ENCODE measurements around the gene CYP46A1. TPM values are rescaled to one million over a fixed set of nuclear protein-coding genes. Genes with fewer than 3 reads are reported as not detected.

Gene CYP46A1
- total RNA-seq, 1 experiment from 2014 or later: 0.59 TPM

GRCh38 chr14:99729991-99730875 lies 46.1 kb downstream of the CYP46A1 start:
- no peaks in the 10 kb centered on the region for H3K4me1 ChIP-seq (ENCODE audit: insufficient read depth, low read length)
- H3K4me3 Mint-ChIP-seq: peak overlapping the region; percentile 70 to 81
- no peak overlapping the region for H3T11ph ChIP-seq (ENCODE audit: low read length)
- H4K5ac ChIP-seq (ENCODE audit: insufficient read length, low read depth, low read length): no peak overlapping the region
- H2BK5ac ChIP-seq (ENCODE audit: insufficient read length, low read length): no peak overlapping the region
- H3K9ac ChIP-seq (ENCODE audit: extremely low read depth, insufficient read length, low read length): no peak overlapping the region
- no peaks in the 10 kb centered on the region for H3K36me3 Mint-ChIP-seq (ENCODE audit: insufficient read depth in 1 of 3, low read depth in 3 of 3)
- no peak overlapping the region for H3K27ac Mint-ChIP-seq
- H3K4me1 Mint-ChIP-seq: peaks cover 8 to 20% of the 10 kb centered on the region in 2 experiments
- peak overlapping the region; percentile 11 for H3K4me2 ChIP-seq (ENCODE audit: insufficient read depth, insufficient read length, low read length)
- H2BK120ac ChIP-seq (ENCODE audit: low read depth, low read length, poor library complexity, severe bottlenecking): no peak overlapping the region
- no peak overlapping the region for H2AFZ ChIP-seq (ENCODE audit: low read length)
- no peak overlapping the region for H4K8ac ChIP-seq (replicated peaks; ENCODE audit: insufficient read length, low read depth, low read length)
- no peak overlapping the region for H2BK12ac ChIP-seq (ENCODE audit: insufficient read length, low read depth, low read length)
- no peak overlapping the region for H4K91ac ChIP-seq (ENCODE audit: insufficient read length, low read depth, low read length)
- no peak overlapping the region for H3K14ac ChIP-seq (ENCODE audit: insufficient read depth, low read length)
- H3K27me3 ChIP-seq (ENCODE audit: insufficient read depth, low read length): no peaks in the 10 kb centered on the region
- no peak overlapping the region for H2BK15ac ChIP-seq (ENCODE audit: low read depth, low read length)
- no peak overlapping the region for H3K23ac ChIP-seq (ENCODE audit: insufficient read length, low read depth, low read length)
- no CpG with 5 or more reads among the region's 75 CpGs for WGBS (ENCODE audit: extremely low coverage, insufficient read length, low lambda C conversion rate)
- H3K18ac ChIP-seq (ENCODE audit: insufficient read length, low read depth, low read length): no peak overlapping the region
- H4K20me1 ChIP-seq (ENCODE audit: control insufficient read depth, insufficient read depth, insufficient read length): no peaks in the 10 kb centered on the region
- no peaks in the 10 kb centered on the region for H3K9me3 ChIP-seq (ENCODE audit: control insufficient read depth, low read depth, low read length)
- no peak overlapping the region for H3K56ac ChIP-seq (ENCODE audit: insufficient read length, low read depth, low read length)
- no peak overlapping the region for H3K4ac ChIP-seq (ENCODE audit: low read depth, low read length)
- H2BK20ac ChIP-seq (ENCODE audit: low read depth, low read length, poor library complexity, severe bottlenecking): no peak overlapping the region
- no peaks in the 10 kb centered on the region for H3K79me2 ChIP-seq (ENCODE audit: insufficient read depth, low read length)
- H2AK5ac ChIP-seq (ENCODE audit: insufficient read length, low read length): no peak overlapping the region
- no peak overlapping the region for H3K27ac ChIP-seq (ENCODE audit: insufficient read length, low read depth, low read length)
- DNase-seq: peak; percentile 86
- TF ChIP-seq CTCF (conservative IDR thresholded peaks at IDR 0.05): peak; percentile 89
- H3K9me3 Mint-ChIP-seq: no peaks in the 10 kb centered on the region; a peak in 1 of 5 replicates
- H3K23me2 ChIP-seq (ENCODE audit: insufficient read length, low read depth, low read length, poor library complexity, severe bottlenecking): peaks cover 4% of the 10 kb centered on the region
- no peaks in the 10 kb centered on the region for H3K79me1 ChIP-seq (ENCODE audit: insufficient read depth, low read depth, low read length, poor library complexity, severe bottlenecking)
- peaks cover 5% of the 10 kb centered on the region; the same call in 1 of the 2 replicates for H3K27me3 Mint-ChIP-seq (ENCODE audit: low read depth)

Measured in H9 (cell line).